AG09309 (cell line): Measurements from ENCODE around the gene COL28A1.

ENCODE experiments used
- DNase-seq: peaks from one replicate; pipeline ENCODE4 v3.0.0-alpha.2; 2010; ENCODE audit warnings: low read depth
- H3K4me3 ChIP-seq: 2 replicates; pipeline ENCODE4 v1.5.1; 2011; ENCODE audit warnings: mild to moderate bottlenecking, low read depth, low read length, moderate library complexity; ENCODE audit not compliant: control insufficient read depth
- CTCF ChIP-seq: IDR thresholded peaks from 2 replicates; pipeline ENCODE4 v1.5.1; 2011; ENCODE audit warnings: mild to moderate bottlenecking, low read depth, low read length, inconsistent platforms; ENCODE audit not compliant: insufficient read depth, control insufficient read depth; ENCODE audit errors: missing control alignments

Gene COL28A1

DNA sequence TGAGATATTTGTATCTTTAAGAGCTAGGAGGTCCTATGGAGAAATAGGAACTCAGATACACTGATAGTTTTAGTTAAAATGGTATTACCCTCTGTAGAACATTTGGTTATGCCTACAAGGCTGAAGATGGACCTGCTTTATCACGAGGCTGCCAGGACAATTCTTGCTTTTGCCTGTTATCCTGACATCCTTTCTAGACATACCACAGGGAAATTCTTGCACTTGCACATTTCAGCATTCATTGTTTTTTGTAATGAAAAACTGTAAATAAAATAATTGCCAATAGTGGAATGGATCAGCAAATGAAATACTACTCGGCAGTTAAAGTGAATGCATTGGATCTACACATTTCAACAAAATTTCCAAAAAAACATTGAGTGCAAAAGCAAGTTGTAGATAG, 9.7 kb downstream of the COL28A1 start:
- no peak for DNase-seq

GRCh38 chr7:7524121-7524520, 11.6 kb downstream of the COL28A1 start:
- TF ChIP-seq CTCF = no peak
- no peak overlapping the region for H3K4me3 ChIP-seq
- peak; percentile 21 for DNase-seq

More for the DNA sequence above, 9.7 kb downstream of the COL28A1 start:
- no peak overlapping the region for H3K4me3 ChIP-seq
- no peak for TF ChIP-seq CTCF

DNA sequence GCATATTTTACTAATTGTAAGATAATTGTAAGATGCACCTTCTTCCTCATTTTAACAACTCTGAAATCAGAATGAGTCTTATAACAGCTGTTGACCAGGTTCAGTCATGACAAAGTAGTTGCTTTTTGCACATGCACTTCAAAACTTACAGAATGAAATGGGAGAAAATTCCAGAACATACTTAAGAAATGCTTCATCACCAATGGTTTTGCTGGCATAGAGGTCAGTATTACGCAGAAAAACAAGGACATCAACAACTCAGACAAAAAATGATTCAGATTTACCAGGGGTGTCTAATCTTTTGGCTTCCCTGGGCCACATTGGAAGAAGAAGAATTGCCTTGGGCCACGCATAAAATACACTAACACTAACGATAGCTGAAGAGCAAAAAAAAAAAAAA, 13.3 kb downstream of the COL28A1 start:
- peak; percentile 33 for DNase-seq
- no peak for TF ChIP-seq CTCF
- no peak overlapping the region for H3K4me3 ChIP-seq

- no peak for DNase-seq
- no peak overlapping the region for H3K4me3 ChIP-seq
- TF ChIP-seq CTCF = no peak
Observed at GRCh38 chr7:7521259-7521658, 14.4 kb downstream of the COL28A1 start.

GRCh38 chr7:7519528-7519927, 16.1 kb downstream of the COL28A1 start:
- TF ChIP-seq CTCF = no peak
- DNase-seq = no peak
- H3K4me3 ChIP-seq = no peak overlapping the region

DNA sequence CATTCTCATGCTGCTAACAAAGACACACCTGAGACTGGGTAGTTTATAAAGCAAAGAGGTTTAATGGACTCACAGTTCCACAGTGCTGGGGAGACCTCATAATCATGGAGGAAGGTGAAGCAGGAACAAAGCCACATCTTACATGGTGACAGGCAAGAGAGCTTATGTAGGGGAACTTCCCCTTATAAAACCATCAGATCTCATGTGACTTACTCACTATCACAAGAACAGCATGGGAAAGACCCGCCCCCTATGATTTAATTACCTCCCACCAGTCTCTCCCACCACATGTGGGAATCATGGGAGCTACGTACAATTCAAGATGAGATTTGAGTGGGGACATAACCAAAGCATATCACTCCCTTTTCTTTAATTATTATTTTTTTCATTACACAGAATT, 16.6 kb downstream of the COL28A1 start:
- no peak for DNase-seq
- no peak for TF ChIP-seq CTCF
- H3K4me3 ChIP-seq = no peak overlapping the region

DNA sequence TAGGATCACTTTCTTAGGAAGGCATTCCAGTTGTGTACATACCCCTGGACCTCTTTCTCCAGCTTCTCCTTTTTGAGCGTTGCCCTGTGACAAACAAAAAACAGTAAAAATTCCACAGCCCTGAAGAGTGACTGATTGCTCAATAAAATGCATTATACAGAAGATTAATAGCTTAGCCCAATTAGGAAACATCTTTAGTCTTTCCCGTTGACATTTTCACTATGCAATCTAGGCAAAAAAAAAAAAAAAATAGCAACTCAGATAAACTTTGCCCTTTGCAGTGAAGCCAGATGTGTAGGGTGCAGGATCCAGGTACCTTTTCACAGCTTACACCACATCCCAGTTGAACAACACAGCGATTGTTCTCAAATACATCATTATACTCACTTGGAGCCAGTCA, 17.9 kb downstream of the COL28A1 start:
- no peak for DNase-seq
- no peak overlapping the region for H3K4me3 ChIP-seq
- no peak for TF ChIP-seq CTCF
